GM19099 (cell line): ENCODE data around the gene VAMP2.

Experiments used
- POLR2A ChIP-seq: IDR thresholded peaks from 3 replicates; pipeline ENCODE4 v1.6.1; 2011; ENCODE audit warnings: low read depth; ENCODE audit not compliant: insufficient read length; ENCODE audit errors: extremely low read depth

Gene VAMP2

DNA sequence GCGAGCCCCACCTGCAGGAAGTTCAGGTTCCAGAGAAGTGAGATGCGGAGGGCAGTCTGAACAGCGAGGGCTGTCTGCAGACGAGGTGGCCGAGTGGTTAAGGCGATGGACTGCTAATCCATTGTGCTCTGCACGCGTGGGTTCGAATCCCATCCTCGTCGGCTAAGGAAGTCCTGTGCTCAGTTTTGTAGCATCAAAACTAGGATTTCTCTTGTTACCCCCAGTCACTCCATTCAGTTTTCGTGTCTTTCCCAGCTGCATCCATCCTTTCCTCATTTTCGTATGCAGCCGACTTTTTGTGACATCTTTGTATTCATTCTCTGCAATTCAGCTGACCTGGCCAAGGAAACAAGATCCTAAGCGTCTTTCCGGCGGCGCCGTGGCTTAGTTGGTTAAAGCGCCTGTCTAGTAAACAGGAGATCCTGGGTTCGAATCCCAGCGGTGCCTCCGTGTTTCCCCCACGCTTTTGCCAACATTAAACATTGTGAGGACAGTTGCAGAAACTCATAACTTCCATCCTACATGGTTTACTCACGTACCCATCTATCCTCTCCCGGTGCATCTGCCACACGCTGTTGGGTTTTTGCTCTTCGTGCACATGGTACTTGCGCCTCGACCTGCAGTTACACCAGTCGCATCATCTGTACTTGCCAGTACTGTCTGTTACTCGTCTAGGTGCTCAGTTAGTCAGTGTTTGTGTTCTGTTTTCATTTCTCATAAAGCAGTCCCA is 24.2 kb upstream of the VAMP2 start:
- peak; percentile 29 for TF ChIP-seq POLR2A

DNA sequence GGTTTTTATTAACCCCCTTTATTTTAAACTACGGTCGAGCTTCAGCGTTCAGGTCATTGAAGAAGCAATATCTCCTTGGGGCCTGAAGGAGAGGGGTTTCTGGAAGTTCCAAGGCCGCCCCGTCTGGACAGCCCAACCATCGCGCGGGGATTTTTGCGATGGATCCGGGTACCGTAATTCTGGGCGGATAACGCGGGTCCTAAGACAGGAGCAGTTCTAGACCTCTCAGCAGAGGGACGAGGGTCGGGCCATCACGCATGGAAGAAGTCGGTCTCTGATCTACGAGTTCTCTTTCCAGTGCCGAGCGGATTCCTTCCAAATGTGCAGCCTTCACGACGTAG is 23.7 kb upstream of the VAMP2 start:
- TF ChIP-seq POLR2A, result no peak

DNA sequence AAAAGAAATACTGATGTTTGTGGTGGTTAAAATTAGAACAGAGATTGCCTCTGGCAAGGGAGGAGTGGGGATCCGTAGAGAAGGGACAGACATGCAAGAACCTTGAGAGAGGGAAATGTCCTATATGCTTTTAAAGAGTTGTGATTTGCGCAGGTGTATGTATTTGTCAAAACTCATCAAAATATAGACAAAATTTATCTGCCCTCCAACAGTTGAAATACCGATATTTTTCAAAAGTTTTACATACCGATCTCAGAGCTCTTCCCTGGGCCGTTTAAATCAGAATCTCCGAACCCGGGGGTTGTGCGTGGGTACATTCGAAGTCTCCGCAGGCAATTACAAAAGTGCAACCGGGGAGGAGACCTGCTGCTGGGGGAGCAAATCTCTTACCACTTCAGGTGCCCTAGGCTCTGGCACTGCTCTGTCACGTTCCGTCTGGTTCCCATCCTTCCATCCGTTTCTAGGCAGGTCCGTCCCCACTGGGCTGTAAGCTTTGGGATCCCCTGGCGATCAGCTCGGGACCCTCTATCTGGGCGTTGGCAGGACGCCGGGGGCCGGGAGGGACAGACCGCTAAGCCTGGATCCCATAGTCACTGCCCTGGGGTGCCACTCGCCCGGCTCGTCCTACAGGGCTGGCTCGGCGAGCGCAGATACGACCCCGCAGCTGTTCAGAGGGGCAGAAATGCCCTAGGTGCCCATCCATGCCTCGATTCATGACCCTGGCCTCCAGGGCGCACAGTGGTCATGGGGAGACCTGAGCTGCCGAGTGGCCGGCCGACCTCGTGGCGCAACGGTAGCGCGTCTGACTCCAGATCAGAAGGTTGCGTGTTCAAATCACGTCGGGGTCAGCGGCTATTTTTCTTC is 23.1 kb upstream of the VAMP2 start:
- no peak for TF ChIP-seq POLR2A

DNA sequence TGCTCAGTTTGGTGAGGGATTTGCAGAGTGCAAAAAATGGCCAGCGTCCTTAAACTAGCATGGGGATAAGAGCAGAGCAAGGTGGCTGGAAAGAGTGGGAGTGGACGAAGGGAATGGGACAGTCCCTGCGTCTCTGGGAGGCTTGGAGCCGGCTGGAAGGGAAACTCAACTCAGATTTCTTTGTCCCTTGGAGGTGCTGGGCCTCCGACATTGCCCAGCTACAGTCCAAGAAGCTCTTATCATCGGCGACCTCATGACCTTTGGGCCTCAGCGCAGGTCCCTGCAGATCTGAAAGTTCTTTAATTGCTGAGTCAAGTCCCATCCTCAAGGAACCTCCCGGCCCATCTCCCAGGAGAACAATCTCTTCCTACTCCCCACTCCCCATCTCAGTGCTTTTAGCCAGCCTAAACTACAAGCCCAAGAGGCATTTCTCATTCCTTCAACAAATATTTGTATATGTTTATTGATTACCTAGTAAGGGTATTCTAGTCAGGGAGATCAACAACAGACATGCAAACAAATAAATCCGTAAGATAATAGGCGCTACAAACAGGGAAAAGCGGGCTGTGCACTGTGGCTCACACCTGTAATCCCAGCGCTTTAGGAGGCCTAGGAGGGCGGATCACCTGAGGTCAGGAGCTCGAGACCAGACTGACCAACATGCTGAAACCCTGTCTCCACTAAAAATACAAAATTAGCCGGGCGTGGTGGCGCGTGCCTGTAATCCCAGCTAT is 14.4 kb upstream of the VAMP2 start:
- no peak for TF ChIP-seq POLR2A

DNA sequence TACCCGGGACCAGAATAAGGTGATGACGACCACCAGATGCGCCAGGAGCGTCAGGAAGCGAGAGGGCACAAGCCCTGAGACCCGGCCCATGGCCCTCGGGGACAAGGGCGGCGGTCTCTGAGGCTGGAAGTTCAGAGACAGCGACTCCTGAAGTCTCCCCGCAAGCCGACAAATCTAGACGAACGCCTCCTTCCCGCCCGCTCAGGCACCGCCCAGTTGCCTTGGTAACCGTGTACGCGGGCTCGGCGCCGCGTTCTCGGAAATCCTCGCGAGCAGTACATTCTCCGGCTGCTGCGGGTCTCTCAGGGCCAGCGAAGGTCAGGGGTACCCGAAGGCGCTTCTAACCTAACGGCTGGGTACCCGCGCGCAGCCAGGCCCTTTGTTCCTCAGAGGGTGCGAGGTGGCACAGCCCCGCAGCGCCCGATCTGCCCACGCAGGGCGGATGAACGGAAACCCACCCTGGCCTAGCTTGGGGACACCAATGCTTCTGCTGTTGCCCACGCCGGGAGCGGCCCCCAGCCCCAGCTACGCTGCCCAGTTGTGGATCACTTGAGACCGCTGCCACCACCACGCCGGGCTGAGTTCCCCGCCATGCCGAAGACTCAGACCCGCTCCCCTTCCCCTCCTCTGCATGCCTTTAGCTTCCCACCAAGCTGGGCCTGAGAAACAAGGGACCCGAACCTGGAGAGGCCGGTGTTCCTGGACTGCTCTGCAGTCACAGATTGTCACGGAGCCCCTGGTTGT is 13.6 kb upstream of the VAMP2 start, which contains the start of gene TMEM107:
Gene TMEM107, minus strand, starts transcription at position 184 of the 744 bp plus-strand sequence. Its CDS starts 94 bp downstream, at position 90.
- TF ChIP-seq POLR2A, result peak; percentile 70

DNA sequence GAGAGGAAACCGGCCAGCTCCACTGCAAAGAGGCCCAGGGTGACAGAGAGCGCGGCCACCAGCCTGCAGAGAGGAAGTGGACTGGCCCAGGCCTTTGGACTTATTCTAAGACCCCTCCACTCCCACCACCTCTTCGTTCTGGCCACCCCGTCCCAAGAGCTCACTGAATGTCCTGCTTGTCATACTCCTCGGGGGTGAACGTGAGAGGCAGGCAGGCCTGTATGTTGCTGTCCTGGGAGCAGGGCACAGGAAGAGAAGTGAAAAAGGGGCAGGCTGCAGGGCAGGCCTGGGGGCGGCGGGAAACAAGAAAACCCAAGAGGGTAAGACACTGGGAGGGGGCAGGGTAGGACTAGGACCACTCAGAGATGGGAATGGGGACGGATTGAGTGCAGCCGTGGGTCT is 13.0 kb upstream of the VAMP2 start:
- no peak for TF ChIP-seq POLR2A

DNA sequence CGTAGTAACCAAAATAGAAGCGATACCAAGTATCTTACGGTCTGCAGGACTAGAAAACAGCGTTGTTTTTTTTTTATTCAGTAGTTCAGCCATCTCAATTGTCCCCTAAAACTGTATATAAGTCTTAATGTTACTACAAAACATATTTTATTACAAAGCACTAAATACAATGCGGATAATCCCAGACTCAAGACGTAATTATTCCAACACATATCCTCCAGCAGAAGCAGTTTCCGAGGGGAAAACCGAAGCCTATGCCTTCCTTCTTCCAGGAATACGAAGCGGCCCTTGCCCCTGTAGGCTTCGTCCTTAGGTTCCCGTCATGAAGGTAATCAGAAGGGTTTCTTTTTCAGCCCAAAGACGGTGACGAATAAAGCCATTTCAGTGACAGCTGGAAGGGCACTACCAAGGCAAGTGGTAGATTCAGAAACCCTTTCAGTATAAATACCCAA is 11.1 kb upstream of the VAMP2 start:
- no peak for TF ChIP-seq POLR2A

DNA sequence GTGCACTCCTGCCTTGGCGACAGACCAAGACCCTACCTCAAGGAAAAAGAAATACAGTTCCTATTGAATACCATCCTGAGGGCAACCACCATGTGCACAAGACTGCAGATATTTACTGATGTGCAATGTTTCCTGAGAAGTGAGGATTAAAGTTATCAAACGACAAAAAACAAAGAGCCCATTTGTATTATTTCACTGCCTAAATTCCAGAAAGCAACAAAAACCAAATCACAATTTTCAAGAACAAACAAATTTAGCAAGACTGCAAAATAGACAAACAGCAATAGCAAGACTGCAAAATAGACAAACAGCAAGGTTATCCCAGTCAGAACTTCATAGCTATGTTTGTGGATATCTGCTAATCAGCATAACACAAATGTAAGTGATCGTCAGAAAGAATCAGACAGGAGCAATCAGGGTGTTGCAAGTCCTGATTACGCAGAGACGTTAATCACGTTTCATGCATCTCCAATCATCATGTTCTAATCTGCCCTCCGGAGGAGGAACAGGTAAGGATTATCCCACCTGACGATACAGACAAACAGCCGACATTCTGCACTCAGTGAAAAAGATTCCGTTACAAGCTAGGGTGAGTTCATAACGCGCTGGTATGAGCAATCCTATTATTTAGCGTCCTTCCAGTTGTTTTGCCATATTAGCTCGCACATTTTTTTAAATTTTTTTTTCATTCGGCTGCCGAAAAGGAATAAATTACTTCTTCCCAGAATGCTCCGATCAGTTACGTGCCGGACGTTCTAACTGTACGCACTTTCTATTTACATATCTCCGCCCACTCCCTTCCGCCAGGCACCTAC is 10.5 kb upstream of the VAMP2 start:
- TF ChIP-seq POLR2A, result peak; percentile 100

DNA sequence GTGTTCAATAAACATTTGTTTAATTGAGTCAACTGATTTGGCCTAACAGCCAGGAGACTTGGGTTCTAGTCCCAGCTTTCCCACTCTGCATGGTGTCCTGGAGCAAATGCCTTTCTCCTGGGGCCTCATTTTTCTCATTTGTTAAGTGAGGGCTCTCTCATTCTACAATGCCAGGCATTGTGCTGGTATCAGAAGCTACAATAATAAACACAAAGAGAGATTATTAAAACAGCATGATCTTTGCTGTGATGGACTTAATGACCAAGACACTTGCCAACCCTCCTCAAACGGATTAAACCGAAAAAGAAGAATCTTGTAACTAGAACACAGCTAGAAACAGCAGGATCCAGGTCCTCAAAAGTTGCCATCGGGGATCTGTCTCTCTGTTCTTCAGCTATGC is 4.8 kb upstream of the VAMP2 start:
- TF ChIP-seq POLR2A, result no peak

DNA sequence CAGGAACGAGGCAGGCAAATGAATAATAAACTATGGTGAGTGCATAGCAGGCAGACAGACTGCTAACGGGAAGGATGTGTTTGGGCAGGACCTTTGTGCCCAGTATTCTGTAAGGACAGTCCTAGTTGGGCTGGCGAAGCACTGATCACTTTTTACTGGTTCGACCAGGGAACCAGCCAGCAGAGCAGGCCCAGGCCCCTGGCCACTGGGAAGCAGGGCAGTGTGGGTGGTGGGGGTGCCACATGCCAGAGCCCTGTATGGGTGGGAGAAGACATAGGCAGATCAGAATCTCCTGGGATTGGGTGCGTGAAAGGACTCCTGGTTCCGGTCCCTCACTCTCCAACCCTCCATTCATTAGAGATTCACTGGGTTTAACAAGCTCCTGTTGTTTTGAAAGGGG is 4.0 kb upstream of the VAMP2 start:
- TF ChIP-seq POLR2A, result no peak

DNA sequence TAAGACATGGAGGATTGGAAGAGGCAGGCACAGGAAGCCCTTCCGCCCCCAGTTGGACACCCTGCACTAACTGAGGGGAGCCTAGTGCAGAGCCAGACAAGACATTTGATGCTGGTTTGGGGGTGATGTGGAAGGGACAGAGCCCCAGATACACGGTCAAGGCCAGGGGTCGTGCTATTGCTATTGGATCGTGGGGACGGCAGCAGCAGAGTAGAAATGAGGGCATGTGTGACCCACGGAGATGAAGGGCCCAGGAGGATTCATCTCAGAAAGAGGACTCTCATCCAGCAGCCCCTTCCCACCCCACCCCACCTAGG is 2.0 kb upstream of the VAMP2 start:
- no peak for TF ChIP-seq POLR2A

DNA sequence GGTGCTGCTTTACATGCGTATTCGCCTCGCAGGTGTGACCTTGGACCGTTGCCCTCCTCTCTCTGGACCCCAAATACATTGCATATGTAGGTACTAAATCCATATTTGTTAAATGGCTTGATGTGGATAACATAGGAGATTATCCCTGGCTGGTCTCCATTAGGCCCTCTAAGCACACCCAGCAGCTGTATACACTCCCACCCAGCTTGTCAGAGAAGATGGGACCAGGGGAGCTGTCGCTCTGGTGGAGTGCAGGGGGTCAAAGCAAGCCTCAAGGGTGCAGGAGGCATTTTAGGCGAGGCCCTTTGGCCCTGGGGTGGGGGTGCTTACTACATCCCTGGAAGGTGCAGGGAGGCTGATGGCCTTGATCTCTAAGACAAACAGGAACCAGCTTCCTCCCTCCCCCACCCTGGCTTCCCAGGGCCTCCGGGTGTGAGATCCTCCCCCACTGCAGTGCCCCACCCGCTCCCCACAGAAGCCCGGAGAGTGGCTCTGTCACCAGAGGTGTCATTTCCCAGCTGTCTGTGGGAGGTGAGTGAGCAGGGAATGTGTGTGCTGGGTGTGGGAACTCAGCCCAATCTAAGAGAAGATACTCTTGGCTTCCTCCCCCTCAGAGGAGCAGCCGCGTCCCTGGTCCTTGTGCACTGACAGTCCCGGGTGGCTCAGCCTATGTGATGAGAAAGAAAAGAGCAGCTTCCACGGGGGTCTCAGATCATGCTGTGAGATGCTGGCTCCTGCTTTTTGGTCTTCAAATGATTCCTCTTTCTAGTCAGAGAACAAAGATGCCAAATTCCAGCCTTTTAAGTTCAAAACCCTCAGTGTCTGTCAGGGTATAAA is 1.4 kb upstream of the VAMP2 start:
- TF ChIP-seq POLR2A, result peak; percentile 20
